ENCODE results near the gene TNFSF13. TPM values are rescaled to one million over a fixed set of nuclear protein-coding genes. Genes with fewer than 3 reads are reported as not detected.

Gene TNFSF13
- total RNA-seq, 2 experiments from 2014 or later, result 1.8 to 2.5 TPM

GRCh38 chr17:7561589-7562207 is 3.1 kb downstream of the TNFSF13 start, which contains the start of gene SENP3:
Gene SENP3 (plus strand): TSS chr17:7561919. CDS start chr17:7563077, 1,158 bp downstream.
- Mint-ChIP-seq H3K27ac (peak within 1 kb of the TSS; percentile 90), H3K4me3 (peak within 1 kb of the TSS; percentile 79), H3K36me3 (ENCODE audit: low read depth) (peaks cover 26% of the 10 kb centered on the region), H3K27me3 (no peaks in the 10 kb centered on the region), H3K4me1 (peaks cover 46% of the 10 kb centered on the region), H3K9me3 (ENCODE audit: low read depth) (no peaks in the 10 kb centered on the region)
- ATAC-seq, result peak; percentile 86
- ChIA-PET CTCF (interaction anchor here (0.6 to 3.1 kb wide), 25 partner anchors 9 to 207 kb away, joined by 3 to 70 read pairs (median 7); partner anchors contain the start of genes CD68, MPDU1, TMEM95 and TP53), POLR2A (interaction anchor here (1.3 kb wide), 1 partner anchor 22 kb away, joined by 5 read pairs; the partner anchor contains the start of gene MPDU1)
- intact Hi-C loops (cut with DNase I, micrococcal nuclease), result loop anchor here (1.0 to 2.0 kb wide), 19 partner anchors 11 to 309 kb away; partner anchors contain the start of genes EIF5A (in 1 of the 2), ELP5 (in 1 of the 2), MPDU1 (in 1 of the 2) and NEURL4 (in 1 of the 2)
- DNase-seq, result peak; percentile 95

GRCh38 chr17:7562208-7562605 is 3.7 kb downstream of the TNFSF13 start:
- Mint-ChIP-seq H3K9me3 (ENCODE audit: low read depth) (no peaks in the 10 kb centered on the region), H3K36me3 (ENCODE audit: low read depth) (peaks cover 30% of the 10 kb centered on the region), H3K4me1 (peaks cover 46% of the 10 kb centered on the region), H3K4me3 (peak overlapping the region; percentile 79), H3K27me3 (no peaks in the 10 kb centered on the region), H3K27ac (peak overlapping the region; percentile 90)
- intact Hi-C loops (cut with DNase I, micrococcal nuclease), result no loop called here
- ChIA-PET CTCF (interaction anchor here (0.6 to 3.1 kb wide), 5 partner anchors 8 to 110 kb away, joined by 3 to 26 read pairs (median 6); no protein-coding TSS in a partner anchor), POLR2A (interaction anchor here (0.6 kb wide), 2 partner anchors 125 to 246 kb away, joined by 3 read pairs; no protein-coding TSS in a partner anchor)
- ATAC-seq (peak; percentile 7), DNase-seq (peak; percentile 49)

- Mint-ChIP-seq H3K27ac (peak overlapping the region; percentile 90), H3K36me3 (ENCODE audit: low read depth) (peaks cover 35% of the 10 kb centered on the region), H3K4me3 (peak overlapping the region; percentile 79), H3K9me3 (ENCODE audit: low read depth) (no peaks in the 10 kb centered on the region), H3K4me1 (peaks cover 44% of the 10 kb centered on the region), H3K27me3 (no peaks in the 10 kb centered on the region)
- DNase-seq (no peak), ATAC-seq (no peak)
- intact Hi-C loops (cut with DNase I, micrococcal nuclease), result no loop called here
- ChIA-PET POLR2A (interaction anchor here (0.8 kb wide), 1 partner anchor 13 kb away, joined by 3 read pairs; no protein-coding TSS in a partner anchor), CTCF (no interaction called here)
Observed at GRCh38 chr17:7563115-7563869, 4.7 kb downstream of the TNFSF13 start.

GRCh38 chr17:7569571-7569970 is 11.0 kb downstream of the TNFSF13 start:
- CTCF ChIA-PET, result interaction anchor here (0.6 to 3.2 kb wide), 4 partner anchors 9 to 255 kb away, joined by 3 to 25 read pairs (median 3); partner anchors contain the start of gene SENP3
- no peak for ATAC-seq
- intact Hi-C loops (cut with DNase I, micrococcal nuclease), result no loop called here
- Mint-ChIP-seq H3K27ac (no peak overlapping the region), H3K36me3 (ENCODE audit: low read depth) (peaks cover 65% of the 10 kb centered on the region), H3K27me3 (no peaks in the 10 kb centered on the region), H3K4me1 (peaks cover 24% of the 10 kb centered on the region), H3K9me3 (ENCODE audit: low read depth) (no peaks in the 10 kb centered on the region), H3K4me3 (no peak overlapping the region)
- POLR2A ChIA-PET, result no interaction called here
- DNase-seq, result no peak

- H3K4me1 Mint-ChIP-seq, result peaks cover 29% of the 10 kb centered on the region
- H3K27ac Mint-ChIP-seq, result peak overlapping the region; percentile 58
- POLR2A ChIA-PET, result interaction anchor here (0.6 to 1.6 kb wide), 3 partner anchors 13 to 313 kb away, joined by 3 to 4 read pairs (median 3); partner anchors contain the start of gene MPDU1
- no peaks in the 10 kb centered on the region for H3K27me3 Mint-ChIP-seq
- no peak overlapping the region for H3K4me3 Mint-ChIP-seq
- H3K9me3 Mint-ChIP-seq (ENCODE audit: low read depth), result no peaks in the 10 kb centered on the region
- intact Hi-C loops (cut with DNase I, micrococcal nuclease), result loop anchor here (5.0 to 10.0 kb wide), 4 partner anchors 318 to 584 kb away; partner anchors contain the start of genes PER1 (in 2 of the 2), CTDNEP1 (in 1 of the 2), ELP5 (in 1 of the 2) and SLC16A11 (in 1 of the 2)
- ATAC-seq, result no peak
- CTCF ChIA-PET, result interaction anchor here (0.6 to 3.2 kb wide), 2 partner anchors 9 to 214 kb away, joined by 3 to 25 read pairs; partner anchors contain the start of gene SENP3
- peaks cover 67% of the 10 kb centered on the region for H3K36me3 Mint-ChIP-seq (ENCODE audit: low read depth)
- DNase-seq, result no peak
Observed at GRCh38 chr17:7570351-7570750, 11.8 kb downstream of the TNFSF13 start.

GRCh38 chr17:7572338-7572587 is 13.7 kb downstream of the TNFSF13 start:
- Mint-ChIP-seq H3K27ac (peak overlapping the region; percentile 99), H3K27me3 (no peaks in the 10 kb centered on the region), H3K4me3 (peak overlapping the region; percentile 94), H3K4me1 (peaks cover 48% of the 10 kb centered on the region), H3K9me3 (ENCODE audit: low read depth) (no peaks in the 10 kb centered on the region), H3K36me3 (ENCODE audit: low read depth) (peaks cover 74% of the 10 kb centered on the region)
- POLR2A ChIA-PET, result interaction anchor here (2.6 kb wide), 1 partner anchor 12 kb away, joined by 43 read pairs; the partner anchor contains the start of gene MPDU1
- CTCF ChIA-PET, result interaction anchor here (1.3 to 3.2 kb wide), 2 partner anchors 11 to 116 kb away, joined by 5 to 25 read pairs; partner anchors contain the start of genes SENP3 and WRAP53
- DNase-seq (no peak), ATAC-seq (no peak)
- intact Hi-C loops (cut with DNase I, micrococcal nuclease), result loop anchor here (1.0 to 10.0 kb wide), 19 partner anchors 11 to 583 kb away; partner anchors contain the start of genes EIF5A (in 2 of the 2), ELP5 (in 2 of the 2), FXR2 (in 2 of the 2) and MPDU1 (in 2 of the 2)

- ChIA-PET CTCF (no interaction called here), POLR2A (interaction anchor here (1.0 to 2.6 kb wide), 4 partner anchors 11 to 169 kb away, joined by 3 to 43 read pairs (median 12); partner anchors contain the start of genes MPDU1, TMEM102, TMEM256 and TP53)
- peak overlapping the region; percentile 99 for H3K27ac Mint-ChIP-seq
- peaks cover 51% of the 10 kb centered on the region for H3K4me1 Mint-ChIP-seq
- peaks cover 75% of the 10 kb centered on the region for H3K36me3 Mint-ChIP-seq (ENCODE audit: low read depth)
- H3K9me3 Mint-ChIP-seq (ENCODE audit: low read depth), result no peaks in the 10 kb centered on the region
- H3K4me3 Mint-ChIP-seq, result peak overlapping the region; percentile 94
- peak; percentile 100 for DNase-seq
- intact Hi-C loops (cut with DNase I, micrococcal nuclease), result loop anchor here (1.0 to 10.0 kb wide), 22 partner anchors 11 to 582 kb away; partner anchors contain the start of genes EIF5A (in 2 of the 2), ELP5 (in 2 of the 2), FXR2 (in 2 of the 2) and MPDU1 (in 2 of the 2)
- no peaks in the 10 kb centered on the region for H3K27me3 Mint-ChIP-seq
- peak; percentile 92 for ATAC-seq
Observed at GRCh38 chr17:7572588-7573323, 14.2 kb downstream of the TNFSF13 start.

GRCh38 chr17:7573324-7574080 is 15.0 kb downstream of the TNFSF13 start:
- Mint-ChIP-seq H3K27ac (peak overlapping the region; percentile 99), H3K9me3 (ENCODE audit: low read depth) (no peaks in the 10 kb centered on the region), H3K4me3 (peak overlapping the region; percentile 94), H3K4me1 (peaks cover 58% of the 10 kb centered on the region), H3K27me3 (no peaks in the 10 kb centered on the region), H3K36me3 (ENCODE audit: low read depth) (peaks cover 82% of the 10 kb centered on the region)
- DNase-seq (peak; percentile 96), ATAC-seq (peak; percentile 36)
- POLR2A ChIA-PET, result interaction anchor here (0.7 to 2.6 kb wide), 7 partner anchors 11 to 244 kb away, joined by 3 to 43 read pairs (median 6); partner anchors contain the start of genes MPDU1, NEURL4, TMEM102 and TMEM256
- CTCF ChIA-PET, result interaction anchor here (0.7 to 1.8 kb wide), 3 partner anchors 10 to 59 kb away, joined by 3 to 10 read pairs (median 4); partner anchors contain the start of gene MPDU1
- intact Hi-C loops (cut with DNase I, micrococcal nuclease), result loop anchor here (1.0 to 10.0 kb wide), 11 partner anchors 41 to 581 kb away; partner anchors contain the start of genes PER1 (in 2 of the 2), CTDNEP1 (in 1 of the 2), ELP5 (in 1 of the 2) and FXR2 (in 1 of the 2)

- CTCF ChIA-PET, result interaction anchor here (0.7 to 1.8 kb wide), 5 partner anchors 9 to 199 kb away, joined by 3 to 10 read pairs (median 3); partner anchors contain the start of genes MPDU1 and WRAP53
- peaks cover 65% of the 10 kb centered on the region for H3K4me1 Mint-ChIP-seq
- no peaks in the 10 kb centered on the region for H3K9me3 Mint-ChIP-seq (ENCODE audit: low read depth)
- no peak for ATAC-seq
- peak overlapping the region; percentile 99 for H3K27ac Mint-ChIP-seq
- H3K27me3 Mint-ChIP-seq, result no peaks in the 10 kb centered on the region
- peaks cover 88% of the 10 kb centered on the region for H3K36me3 Mint-ChIP-seq (ENCODE audit: low read depth)
- H3K4me3 Mint-ChIP-seq, result peak overlapping the region; percentile 94
- intact Hi-C loops (cut with DNase I, micrococcal nuclease), result loop anchor here (5.0 to 10.0 kb wide), 4 partner anchors 322 to 580 kb away; partner anchors contain the start of genes PER1 (in 2 of the 2), CTDNEP1 (in 1 of the 2), ELP5 (in 1 of the 2) and SLC16A11 (in 1 of the 2)
- DNase-seq, result no peak
- POLR2A ChIA-PET, result interaction anchor here (0.7 to 2.6 kb wide), 8 partner anchors 10 to 268 kb away, joined by 3 to 43 read pairs (median 6); partner anchors contain the start of genes MPDU1, NEURL4, TMEM102 and TMEM256
Observed at GRCh38 chr17:7574176-7574953, 15.8 kb downstream of the TNFSF13 start.
